Dedifferentiated amniotic fluid mesenchymal stem cell (primary cell): ENCODE results near the gene EHHADH.

Source experiments
- DNase-seq: peaks from one replicate; pipeline ENCODE4 v3.0.0-alpha.2; 2016; ENCODE audit errors: extremely low spot score

Gene EHHADH

GRCh38 chr3:185197068-185197467 lies 56.8 kb downstream of the EHHADH start:
- no peak for DNase-seq

- no peak for DNase-seq
Measured at GRCh38 chr3:185195652-185196051, 58.2 kb downstream of the EHHADH start.

- no peak for DNase-seq
Measured at GRCh38 chr3:185188816-185189215, 65.0 kb downstream of the EHHADH start.

GRCh38 chr3:185187391-185187790 lies 66.5 kb downstream of the EHHADH start:
- DNase-seq = no peak

GRCh38 chr3:185176750-185177359 lies 77.0 kb downstream of the EHHADH start:
- DNase-seq = peak; percentile 33

- DNase-seq = no peak
Measured at GRCh38 chr3:185175370-185175987, 78.4 kb downstream of the EHHADH start.

- no peak for DNase-seq
Measured at GRCh38 chr3:185172086-185173049, 81.5 kb downstream of the EHHADH start.

GRCh38 chr3:185164428-185165217 lies 89.2 kb downstream of the EHHADH start:
- DNase-seq = no peak

GRCh38 chr3:185162634-185163033 lies 91.2 kb downstream of the EHHADH start:
- DNase-seq = no peak

- DNase-seq = no peak
Measured at GRCh38 chr3:185161761-185162160, 92.1 kb downstream of the EHHADH start.

- DNase-seq = no peak
Measured at GRCh38 chr3:185157347-185157746, 96.5 kb downstream of the EHHADH start.

GRCh38 chr3:185155678-185156077 lies 98.2 kb downstream of the EHHADH start:
- DNase-seq = no peak

- no peak for DNase-seq
Measured at GRCh38 chr3:185153861-185154629, 99.8 kb downstream of the EHHADH start.

GRCh38 chr3:185153171-185153771 lies 100.6 kb downstream of the EHHADH start:
- DNase-seq = no peak

GRCh38 chr3:185152410-185153170 lies 101.3 kb downstream of the EHHADH start, which contains the start of gene C3orf70:
TSS of gene C3orf70 (minus strand) at chr3:185153060. CDS start at chr3:185152823, 237 bp downstream.
- peak; percentile 27 for DNase-seq

GRCh38 chr3:185151964-185152409 lies 101.9 kb downstream of the EHHADH start:
- peak; percentile 27 for DNase-seq

- no peak for DNase-seq
Measured at GRCh38 chr3:185151101-185151963, 102.5 kb downstream of the EHHADH start.

- no peak for DNase-seq
Measured at GRCh38 chr3:185150561-185150960, 103.3 kb downstream of the EHHADH start.

GRCh38 chr3:185149591-185149990 lies 104.3 kb downstream of the EHHADH start:
- DNase-seq = no peak
